GM23338 (cell line): ENCODE results near the gene PLD5. TPM values are rescaled to one million over a fixed set of nuclear protein-coding genes. Genes with fewer than 3 reads are reported as not detected.

Experiments
- ATAC-seq: fragments of 200-7000 bp; cut with Tn5 transposase; 3 replicates; pipeline ENCODE4 v1.9.1; 2020
- DNase-seq: peaks from one replicate; pipeline ENCODE4 v3.0.0-alpha.2; 2015; ENCODE audit warnings: low spot score
- H2AFZ ChIP-seq: fragments of 200-600 bp; sonication (generic); 2 replicates; pipeline ENCODE4 v1.8.0; 2016; ENCODE audit warnings: antibody characterized with exemption, mild to moderate bottlenecking, moderate library complexity
- H3F3A ChIP-seq: fragments of 200-600 bp; sonication (generic); replicated peaks from 2 replicates; pipeline ENCODE4 v1.8.0; 2017; ENCODE audit warnings: antibody characterized with exemption, mixed run types, low read depth
- H3K27ac ChIP-seq: fragments of 200-600 bp; sonication (generic); 2 replicates; pipeline ENCODE4 v1.6.1; 2016; ENCODE audit warnings: low read depth
- H3K27me3 ChIP-seq: fragments of 200-600 bp; sonication (generic); 2 replicates; pipeline ENCODE4 v1.8.0; 2016; ENCODE audit warnings: mild to moderate bottlenecking, mixed run types, moderate library complexity; ENCODE audit not compliant: insufficient read depth
- H3K36me3 ChIP-seq: fragments of 200-600 bp; sonication (generic); 2 replicates; pipeline ENCODE4 v1.8.0; 2016; ENCODE audit warnings: mild to moderate bottlenecking; ENCODE audit not compliant: insufficient read depth
- H3K4me1 ChIP-seq: fragments of 200-600 bp; sonication (generic); 2 replicates; pipeline ENCODE4 v1.8.0; 2016; ENCODE audit warnings: mild to moderate bottlenecking, moderate library complexity; ENCODE audit not compliant: insufficient read depth
- H3K4me2 ChIP-seq: fragments of 200-600 bp; sonication (generic); 2 replicates; pipeline ENCODE4 v1.7.1; 2017; ENCODE audit warnings: mixed run types
- H3K4me3 ChIP-seq: fragments of 200-600 bp; sonication (generic); 2 replicates; pipeline ENCODE4 v1.6.1; 2016; ENCODE audit warnings: mixed run types
- H3K79me2 ChIP-seq: fragments of 200-600 bp; sonication (generic); replicated peaks from 2 replicates; pipeline ENCODE4 v1.8.0; 2017; ENCODE audit warnings: mild to moderate bottlenecking; ENCODE audit not compliant: insufficient read depth
- H3K9me2 ChIP-seq: fragments of 200-600 bp; sonication (generic); 2 replicates; pipeline ENCODE4 v1.8.0; 2017; ENCODE audit not compliant: insufficient read depth
- H4K20me1 ChIP-seq: fragments of 200-600 bp; sonication (generic); replicated peaks from 2 replicates; pipeline ENCODE4 v1.8.0; 2017; ENCODE audit warnings: mild to moderate bottlenecking; ENCODE audit not compliant: insufficient read depth
- H3K27ac Mint-ChIP-seq: 2 replicates; pipeline ENCODE4 v1.8.0; 2020; ENCODE audit warnings: inconsistent platforms, mild to moderate bottlenecking, moderate library complexity, mixed read lengths
- H3K27me3 Mint-ChIP-seq: 3 replicates; pipeline ENCODE4 v1.8.0; 2022; ENCODE audit warnings: low read depth, mild to moderate bottlenecking, moderate library complexity, mixed read lengths, inconsistent platforms; ENCODE audit not compliant: insufficient read depth, poor library complexity
- H3K36me3 Mint-ChIP-seq: 3 replicates; pipeline ENCODE4 v1.8.0; 2021; ENCODE audit warnings: low read depth, mild to moderate bottlenecking, inconsistent platforms, moderate library complexity, mixed read lengths
- H3K4me1 Mint-ChIP-seq: 3 replicates; pipeline ENCODE4 v1.8.0; 2020; ENCODE audit warnings: mild to moderate bottlenecking, inconsistent platforms, mixed read lengths
- H3K4me3 Mint-ChIP-seq: 3 replicates; pipeline ENCODE4 v1.8.0; 2021; ENCODE audit warnings: moderate library complexity, mild to moderate bottlenecking, inconsistent platforms, mixed read lengths
- H3K9me3 Mint-ChIP-seq: 3 replicates; pipeline ENCODE4 v1.8.0; 2020; ENCODE audit warnings: moderate library complexity, mild to moderate bottlenecking, inconsistent platforms, mixed read lengths
- CREB1 ChIP-seq: fragments of 250-450 bp; sonication (Bioruptor Pico); IDR thresholded peaks from 2 replicates; pipeline ENCODE4 v1.5.0; 2020; ENCODE audit warnings: low read depth, mild to moderate bottlenecking, moderate library complexity
- EZH2 ChIP-seq: fragments of 200-600 bp; sonication (generic); IDR thresholded peaks from one replicate; pipeline ENCODE4 v1.8.0; 2017; ENCODE audit warnings: antibody characterized with exemption, mild to moderate bottlenecking, low read depth; ENCODE audit not compliant: unreplicated experiment
- EZH2phosphoT487 ChIP-seq: fragments of 200-600 bp; sonication (generic); IDR thresholded peaks from one replicate; pipeline ENCODE4 v1.8.1; 2018; ENCODE audit warnings: antibody characterized with exemption; ENCODE audit not compliant: unreplicated experiment
- JUNB ChIP-seq: IDR thresholded peaks from one replicate; pipeline ENCODE4 v1.6.1; 2016; ENCODE audit warnings: antibody characterized with exemption; ENCODE audit not compliant: unreplicated experiment
- NANOG ChIP-seq: IDR thresholded peaks from 2 replicates; pipeline ENCODE4 v1.6.1; 2016; ENCODE audit warnings: antibody characterized with exemption, borderline replicate concordance
- POLR2AphosphoS5 ChIP-seq: IDR thresholded peaks from 2 replicates; pipeline ENCODE4 v1.6.1; 2016; ENCODE audit warnings: antibody characterized with exemption, low read depth
- STAT1 ChIP-seq: IDR thresholded peaks from one replicate; pipeline ENCODE4 v1.6.1; 2016; ENCODE audit warnings: antibody characterized with exemption; ENCODE audit not compliant: unreplicated experiment
- ZNF114 ChIP-seq: fragments of 250-450 bp; sonication (Bioruptor Pico); IDR thresholded peaks from 2 replicates; pipeline ENCODE4 v1.5.0; 2020; ENCODE audit warnings: mild to moderate bottlenecking, moderate library complexity
- ZNF331 ChIP-seq: fragments of 250-450 bp; sonication (Bioruptor Pico); IDR thresholded peaks from 2 replicates; pipeline ENCODE4 v1.5.0; 2020; ENCODE audit warnings: low read depth, mild to moderate bottlenecking, moderate library complexity
- polyA plus RNA-seq: library from polyadenylated mRNA; unstranded; fragments of >200 nt; fragmentation: Nextera tagmentation; extraction: Ambion mirVana; gene quantifications from 2 replicates; pipeline ENCODE4 v1.2.1, GENCODE V29; 2016
- total RNA-seq: library from RNA; depleted of rRNA; stranded (reverse); fragments of >200 nt; shearing (Covaris generic); gene quantifications from 2 replicates; pipeline ENCODE4 v1.2.3, GENCODE V29; 2014
- TF ChIP-seq, protein P1 (sequence below): IDR thresholded peaks from one replicate; pipeline ENCODE4 v1.6.1; 2018; ENCODE audit warnings: antibody characterized with exemption; ENCODE audit not compliant: unreplicated experiment
- TF ChIP-seq, protein P2 (sequence below), 2 experiments: fragments of 200-600 bp in 1 of 2; sonication (generic) in 1 of 2; conservative IDR thresholded peaks; 2 replicates each; pipeline versions ENCODE4 v1.5.1 to v1.6.1; 2016 to 2017; ENCODE audit warnings: antibody characterized with exemption in 2 of 2, low read depth in 2 of 2, mild to moderate bottlenecking in 2 of 2, moderate library complexity in 1 of 2
- TF ChIP-seq, protein P3 (sequence below): IDR thresholded peaks from 2 replicates; pipeline ENCODE4 v1.6.1; 2016; ENCODE audit warnings: antibody characterized with exemption
- TF ChIP-seq, protein P4 (sequence below): fragments of 250-450 bp; sonication (Bioruptor Pico); IDR thresholded peaks from 2 replicates; pipeline ENCODE4 v1.5.0; 2020; ENCODE audit warnings: mild to moderate bottlenecking, moderate library complexity

Gene PLD5
- total and polyA plus RNA-seq, 2 experiments from 2014 or later: 5.5 to 5.8 TPM

DNA sequence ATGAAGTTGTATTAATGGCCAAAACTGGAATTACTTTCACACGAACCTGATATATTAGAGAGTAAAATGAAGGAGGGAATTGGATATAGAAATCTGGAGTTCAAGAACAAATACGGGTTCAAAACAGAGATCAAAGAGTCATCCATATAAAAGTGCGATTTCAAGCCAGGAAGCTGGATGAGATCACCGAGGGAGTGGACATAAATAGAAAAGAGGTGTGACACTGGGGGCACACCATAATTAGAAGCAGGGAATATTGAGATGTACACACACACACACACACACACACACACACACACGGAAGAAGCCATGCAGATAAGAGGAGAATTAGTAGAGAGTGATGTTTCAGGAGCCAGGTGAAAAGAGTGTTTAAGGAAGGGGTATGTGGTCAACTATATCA is 32.3 kb upstream of the PLD5 start:
- Mint-ChIP-seq H3K4me3 (no peak overlapping the region), H3K36me3 (no peaks in the 10 kb centered on the region), H3K27ac (no peak overlapping the region)

More for the DNA sequence above, 32.3 kb upstream of the PLD5 start:
- H3K4me1 Mint-ChIP-seq: peaks cover 6% of the 10 kb centered on the region; the same call in 2 of the 3 replicates
- TF ChIP-seq, protein P1, sequence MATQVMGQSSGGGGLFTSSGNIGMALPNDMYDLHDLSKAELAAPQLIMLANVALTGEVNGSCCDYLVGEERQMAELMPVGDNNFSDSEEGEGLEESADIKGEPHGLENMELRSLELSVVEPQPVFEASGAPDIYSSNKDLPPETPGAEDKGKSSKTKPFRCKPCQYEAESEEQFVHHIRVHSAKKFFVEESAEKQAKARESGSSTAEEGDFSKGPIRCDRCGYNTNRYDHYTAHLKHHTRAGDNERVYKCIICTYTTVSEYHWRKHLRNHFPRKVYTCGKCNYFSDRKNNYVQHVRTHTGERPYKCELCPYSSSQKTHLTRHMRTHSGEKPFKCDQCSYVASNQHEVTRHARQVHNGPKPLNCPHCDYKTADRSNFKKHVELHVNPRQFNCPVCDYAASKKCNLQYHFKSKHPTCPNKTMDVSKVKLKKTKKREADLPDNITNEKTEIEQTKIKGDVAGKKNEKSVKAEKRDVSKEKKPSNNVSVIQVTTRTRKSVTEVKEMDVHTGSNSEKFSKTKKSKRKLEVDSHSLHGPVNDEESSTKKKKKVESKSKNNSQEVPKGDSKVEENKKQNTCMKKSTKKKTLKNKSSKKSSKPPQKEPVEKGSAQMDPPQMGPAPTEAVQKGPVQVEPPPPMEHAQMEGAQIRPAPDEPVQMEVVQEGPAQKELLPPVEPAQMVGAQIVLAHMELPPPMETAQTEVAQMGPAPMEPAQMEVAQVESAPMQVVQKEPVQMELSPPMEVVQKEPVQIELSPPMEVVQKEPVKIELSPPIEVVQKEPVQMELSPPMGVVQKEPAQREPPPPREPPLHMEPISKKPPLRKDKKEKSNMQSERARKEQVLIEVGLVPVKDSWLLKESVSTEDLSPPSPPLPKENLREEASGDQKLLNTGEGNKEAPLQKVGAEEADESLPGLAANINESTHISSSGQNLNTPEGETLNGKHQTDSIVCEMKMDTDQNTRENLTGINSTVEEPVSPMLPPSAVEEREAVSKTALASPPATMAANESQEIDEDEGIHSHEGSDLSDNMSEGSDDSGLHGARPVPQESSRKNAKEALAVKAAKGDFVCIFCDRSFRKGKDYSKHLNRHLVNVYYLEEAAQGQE: no peak
- TF ChIP-seq ZNF331 (no peak), STAT1 (no peak), JUNB (no peak), EZH2phosphoT487 (no peak), NANOG (no peak), EZH2 (no peak), ZNF114 (CRISPR knock-in tag) (no peak), CREB1 (CRISPR knock-in tag) (no peak), POLR2AphosphoS5 (no peak)
- TF ChIP-seq, protein P2, sequence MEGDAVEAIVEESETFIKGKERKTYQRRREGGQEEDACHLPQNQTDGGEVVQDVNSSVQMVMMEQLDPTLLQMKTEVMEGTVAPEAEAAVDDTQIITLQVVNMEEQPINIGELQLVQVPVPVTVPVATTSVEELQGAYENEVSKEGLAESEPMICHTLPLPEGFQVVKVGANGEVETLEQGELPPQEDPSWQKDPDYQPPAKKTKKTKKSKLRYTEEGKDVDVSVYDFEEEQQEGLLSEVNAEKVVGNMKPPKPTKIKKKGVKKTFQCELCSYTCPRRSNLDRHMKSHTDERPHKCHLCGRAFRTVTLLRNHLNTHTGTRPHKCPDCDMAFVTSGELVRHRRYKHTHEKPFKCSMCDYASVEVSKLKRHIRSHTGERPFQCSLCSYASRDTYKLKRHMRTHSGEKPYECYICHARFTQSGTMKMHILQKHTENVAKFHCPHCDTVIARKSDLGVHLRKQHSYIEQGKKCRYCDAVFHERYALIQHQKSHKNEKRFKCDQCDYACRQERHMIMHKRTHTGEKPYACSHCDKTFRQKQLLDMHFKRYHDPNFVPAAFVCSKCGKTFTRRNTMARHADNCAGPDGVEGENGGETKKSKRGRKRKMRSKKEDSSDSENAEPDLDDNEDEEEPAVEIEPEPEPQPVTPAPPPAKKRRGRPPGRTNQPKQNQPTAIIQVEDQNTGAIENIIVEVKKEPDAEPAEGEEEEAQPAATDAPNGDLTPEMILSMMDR (conservative IDR thresholded peaks at IDR 0.05; ENCODE audit: low read depth in 2 of 2): no peak
- TF ChIP-seq, protein P3, sequence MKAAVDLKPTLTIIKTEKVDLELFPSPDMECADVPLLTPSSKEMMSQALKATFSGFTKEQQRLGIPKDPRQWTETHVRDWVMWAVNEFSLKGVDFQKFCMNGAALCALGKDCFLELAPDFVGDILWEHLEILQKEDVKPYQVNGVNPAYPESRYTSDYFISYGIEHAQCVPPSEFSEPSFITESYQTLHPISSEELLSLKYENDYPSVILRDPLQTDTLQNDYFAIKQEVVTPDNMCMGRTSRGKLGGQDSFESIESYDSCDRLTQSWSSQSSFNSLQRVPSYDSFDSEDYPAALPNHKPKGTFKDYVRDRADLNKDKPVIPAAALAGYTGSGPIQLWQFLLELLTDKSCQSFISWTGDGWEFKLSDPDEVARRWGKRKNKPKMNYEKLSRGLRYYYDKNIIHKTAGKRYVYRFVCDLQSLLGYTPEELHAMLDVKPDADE: no peak
- TF ChIP-seq, protein P4, sequence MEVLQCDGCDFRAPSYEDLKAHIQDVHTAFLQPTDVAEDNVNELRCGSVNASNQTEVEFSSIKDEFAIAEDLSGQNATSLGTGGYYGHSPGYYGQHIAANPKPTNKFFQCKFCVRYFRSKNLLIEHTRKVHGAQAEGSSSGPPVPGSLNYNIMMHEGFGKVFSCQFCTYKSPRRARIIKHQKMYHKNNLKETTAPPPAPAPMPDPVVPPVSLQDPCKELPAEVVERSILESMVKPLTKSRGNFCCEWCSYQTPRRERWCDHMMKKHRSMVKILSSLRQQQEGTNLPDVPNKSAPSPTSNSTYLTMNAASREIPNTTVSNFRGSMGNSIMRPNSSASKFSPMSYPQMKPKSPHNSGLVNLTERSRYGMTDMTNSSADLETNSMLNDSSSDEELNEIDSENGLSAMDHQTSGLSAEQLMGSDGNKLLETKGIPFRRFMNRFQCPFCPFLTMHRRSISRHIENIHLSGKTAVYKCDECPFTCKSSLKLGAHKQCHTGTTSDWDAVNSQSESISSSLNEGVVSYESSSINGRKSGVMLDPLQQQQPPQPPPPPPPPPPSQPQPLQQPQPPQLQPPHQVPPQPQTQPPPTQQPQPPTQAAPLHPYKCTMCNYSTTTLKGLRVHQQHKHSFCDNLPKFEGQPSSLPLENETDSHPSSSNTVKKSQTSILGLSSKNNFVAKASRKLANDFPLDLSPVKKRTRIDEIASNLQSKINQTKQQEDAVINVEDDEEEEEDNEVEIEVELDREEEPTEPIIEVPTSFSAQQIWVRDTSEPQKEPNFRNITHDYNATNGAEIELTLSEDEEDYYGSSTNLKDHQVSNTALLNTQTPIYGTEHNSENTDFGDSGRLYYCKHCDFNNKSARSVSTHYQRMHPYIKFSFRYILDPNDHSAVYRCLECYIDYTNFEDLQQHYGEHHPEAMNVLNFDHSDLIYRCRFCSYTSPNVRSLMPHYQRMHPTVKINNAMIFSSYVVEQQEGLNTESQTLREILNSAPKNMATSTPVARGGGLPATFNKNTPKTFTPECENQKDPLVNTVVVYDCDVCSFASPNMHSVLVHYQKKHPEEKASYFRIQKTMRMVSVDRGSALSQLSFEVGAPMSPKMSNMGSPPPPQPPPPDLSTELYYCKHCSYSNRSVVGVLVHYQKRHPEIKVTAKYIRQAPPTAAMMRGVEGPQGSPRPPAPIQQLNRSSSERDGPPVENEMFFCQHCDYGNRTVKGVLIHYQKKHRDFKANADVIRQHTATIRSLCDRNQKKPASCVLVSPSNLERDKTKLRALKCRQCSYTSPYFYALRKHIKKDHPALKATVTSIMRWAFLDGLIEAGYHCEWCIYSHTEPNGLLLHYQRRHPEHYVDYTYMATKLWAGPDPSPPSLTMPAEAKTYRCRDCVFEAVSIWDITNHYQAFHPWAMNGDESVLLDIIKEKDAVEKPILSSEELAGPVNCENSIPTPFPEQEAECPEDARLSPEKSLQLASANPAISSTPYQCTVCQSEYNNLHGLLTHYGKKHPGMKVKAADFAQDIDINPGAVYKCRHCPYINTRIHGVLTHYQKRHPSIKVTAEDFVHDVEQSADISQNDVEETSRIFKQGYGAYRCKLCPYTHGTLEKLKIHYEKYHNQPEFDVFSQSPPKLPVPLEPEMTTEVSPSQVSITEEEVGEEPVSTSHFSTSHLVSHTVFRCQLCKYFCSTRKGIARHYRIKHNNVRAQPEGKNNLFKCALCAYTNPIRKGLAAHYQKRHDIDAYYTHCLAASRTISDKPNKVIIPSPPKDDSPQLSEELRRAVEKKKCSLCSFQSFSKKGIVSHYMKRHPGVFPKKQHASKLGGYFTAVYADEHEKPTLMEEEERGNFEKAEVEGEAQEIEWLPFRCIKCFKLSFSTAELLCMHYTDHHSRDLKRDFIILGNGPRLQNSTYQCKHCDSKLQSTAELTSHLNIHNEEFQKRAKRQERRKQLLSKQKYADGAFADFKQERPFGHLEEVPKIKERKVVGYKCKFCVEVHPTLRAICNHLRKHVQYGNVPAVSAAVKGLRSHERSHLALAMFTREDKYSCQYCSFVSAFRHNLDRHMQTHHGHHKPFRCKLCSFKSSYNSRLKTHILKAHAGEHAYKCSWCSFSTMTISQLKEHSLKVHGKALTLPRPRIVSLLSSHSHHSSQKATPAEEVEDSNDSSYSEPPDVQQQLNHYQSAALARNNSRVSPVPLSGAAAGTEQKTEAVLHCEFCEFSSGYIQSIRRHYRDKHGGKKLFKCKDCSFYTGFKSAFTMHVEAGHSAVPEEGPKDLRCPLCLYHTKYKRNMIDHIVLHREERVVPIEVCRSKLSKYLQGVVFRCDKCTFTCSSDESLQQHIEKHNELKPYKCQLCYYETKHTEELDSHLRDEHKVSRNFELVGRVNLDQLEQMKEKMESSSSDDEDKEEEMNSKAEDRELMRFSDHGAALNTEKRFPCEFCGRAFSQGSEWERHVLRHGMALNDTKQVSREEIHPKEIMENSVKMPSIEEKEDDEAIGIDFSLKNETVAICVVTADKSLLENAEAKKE (CRISPR knock-in tag): no peak
- no peaks in the 10 kb centered on the region for H3K27me3 ChIP-seq
- no peaks in the 10 kb centered on the region for H4K20me1 ChIP-seq
- H3K4me3 ChIP-seq: no peak overlapping the region
- H3K27ac ChIP-seq: no peak overlapping the region
- H3K4me2 ChIP-seq: no peak overlapping the region
- DNase-seq (no peak), ATAC-seq (no peak)
- H3K79me2 ChIP-seq: no peaks in the 10 kb centered on the region
- H3K4me1 ChIP-seq: no peaks in the 10 kb centered on the region
- no peaks in the 10 kb centered on the region for H3F3A ChIP-seq
- H3K9me2 ChIP-seq: no peaks in the 10 kb centered on the region
- no peaks in the 10 kb centered on the region for H3K9me3 Mint-ChIP-seq
- no peaks in the 10 kb centered on the region for H3K36me3 ChIP-seq
- H3K27me3 Mint-ChIP-seq: no peaks in the 10 kb centered on the region
- no peak overlapping the region for H2AFZ ChIP-seq
